GM12865 (cell line): Measurements from ENCODE around the gene SLC13A2.

Experiments used
- DNase-seq: peaks from one replicate; pipeline ENCODE4 v3.0.0; 2010; ENCODE audit warnings: low read depth
- H3K4me3 ChIP-seq: 2 replicates; pipeline ENCODE4 v1.5.1; 2011; ENCODE audit warnings: mild to moderate bottlenecking, low read depth, low read length, control low read depth
- TF ChIP-seq, protein P1 (sequence below): IDR thresholded peaks from 2 replicates; pipeline ENCODE4 v1.5.1; 2011; ENCODE audit warnings: low read length, control low read depth, low read depth, inconsistent platforms; ENCODE audit not compliant: insufficient read depth; ENCODE audit errors: missing control alignments

Gene SLC13A2

DNA sequence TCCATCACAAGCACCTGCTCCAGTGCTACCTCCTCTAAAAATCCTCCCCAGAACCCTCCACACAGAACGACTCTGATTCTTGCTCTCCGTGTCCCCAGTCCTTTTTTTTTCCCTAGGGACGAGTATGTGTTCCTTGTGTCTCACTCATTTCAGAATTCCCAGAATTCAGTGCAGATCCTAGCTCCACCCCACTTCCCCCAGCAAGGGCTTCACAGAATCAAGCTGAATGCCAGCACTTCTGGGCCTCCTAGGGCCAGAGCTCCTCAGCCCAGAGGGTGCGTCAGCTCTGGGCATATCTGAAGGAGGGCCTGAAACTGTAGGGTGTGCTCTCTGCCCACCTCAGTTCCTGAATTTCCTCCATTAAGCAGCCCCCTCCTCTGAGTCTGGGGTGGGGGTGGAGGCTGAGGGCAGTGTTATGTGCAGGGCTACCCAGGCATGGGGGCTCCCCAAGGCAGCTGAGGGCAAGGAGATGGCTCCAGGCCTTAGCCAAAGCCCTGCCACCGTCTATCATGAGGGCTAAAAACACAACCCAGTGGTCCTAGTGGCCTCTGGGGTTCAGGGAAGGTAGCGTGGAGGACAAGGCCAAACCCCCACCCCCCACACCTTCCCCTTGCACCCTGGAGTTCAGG lies 72.5 kb downstream of the SLC13A2 start:
- TF ChIP-seq, protein P1, sequence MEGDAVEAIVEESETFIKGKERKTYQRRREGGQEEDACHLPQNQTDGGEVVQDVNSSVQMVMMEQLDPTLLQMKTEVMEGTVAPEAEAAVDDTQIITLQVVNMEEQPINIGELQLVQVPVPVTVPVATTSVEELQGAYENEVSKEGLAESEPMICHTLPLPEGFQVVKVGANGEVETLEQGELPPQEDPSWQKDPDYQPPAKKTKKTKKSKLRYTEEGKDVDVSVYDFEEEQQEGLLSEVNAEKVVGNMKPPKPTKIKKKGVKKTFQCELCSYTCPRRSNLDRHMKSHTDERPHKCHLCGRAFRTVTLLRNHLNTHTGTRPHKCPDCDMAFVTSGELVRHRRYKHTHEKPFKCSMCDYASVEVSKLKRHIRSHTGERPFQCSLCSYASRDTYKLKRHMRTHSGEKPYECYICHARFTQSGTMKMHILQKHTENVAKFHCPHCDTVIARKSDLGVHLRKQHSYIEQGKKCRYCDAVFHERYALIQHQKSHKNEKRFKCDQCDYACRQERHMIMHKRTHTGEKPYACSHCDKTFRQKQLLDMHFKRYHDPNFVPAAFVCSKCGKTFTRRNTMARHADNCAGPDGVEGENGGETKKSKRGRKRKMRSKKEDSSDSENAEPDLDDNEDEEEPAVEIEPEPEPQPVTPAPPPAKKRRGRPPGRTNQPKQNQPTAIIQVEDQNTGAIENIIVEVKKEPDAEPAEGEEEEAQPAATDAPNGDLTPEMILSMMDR = no peak
- H3K4me3 ChIP-seq = no peak overlapping the region
- no peak for DNase-seq

DNA sequence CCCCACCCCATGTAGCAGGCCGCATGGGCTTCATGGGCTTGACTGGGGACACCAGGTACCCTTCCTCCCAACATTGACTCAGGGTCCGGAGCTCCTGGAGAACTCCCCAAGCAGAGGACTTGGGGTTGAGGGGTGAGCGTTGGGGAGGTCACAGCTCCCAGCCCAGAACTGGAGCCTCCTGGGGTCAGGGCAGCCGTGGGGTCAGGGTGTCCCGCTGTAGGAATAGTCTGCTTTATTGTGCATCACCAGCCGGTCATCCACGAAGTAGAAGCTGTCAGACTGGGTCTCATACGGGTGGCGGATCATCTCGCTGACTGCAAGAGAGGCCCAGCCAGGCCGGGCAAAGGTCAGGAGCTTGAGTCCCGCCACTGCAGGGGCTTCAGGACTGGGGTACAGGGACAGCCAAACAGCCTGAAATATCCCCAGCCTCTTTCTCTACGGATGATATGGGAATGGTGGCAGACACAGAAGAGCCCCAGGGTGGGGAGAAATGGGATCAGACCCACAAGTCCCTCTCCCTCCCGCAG lies 73.7 kb downstream of the SLC13A2 start:
- TF ChIP-seq, protein P1 = no peak
- H3K4me3 ChIP-seq = no peak overlapping the region
- no peak for DNase-seq
